Body of pancreas (tissue), 4 donors: Measurements from ENCODE around the gene ZNF275.

Experiments used
- CTCF ChIP-seq, 7 experiments: fragments of 450-650 bp in 4 of 7; fragments of 200-600 bp in 3 of 7; sonication (generic) in 3 of 7; IDR thresholded peaks; one replicate each; pipeline ENCODE4 v1.5.1; 2016 to 2019; ENCODE audit warnings: antibody characterized with exemption in 7 of 7
- POLR2A ChIP-seq, 3 donors: fragments of 450-650 bp; IDR thresholded peaks; one replicate each; pipeline ENCODE4 v1.6.1; 2016; ENCODE audit warnings: antibody characterized with exemption in 3 of 3, mild to moderate bottlenecking in 2 of 3

GRCh38 chrX:153379508-153379907, 45.6 kb downstream of the ZNF275 start:
- no peak for TF ChIP-seq CTCF (IDR thresholded peaks at IDR 0.05)
- TF ChIP-seq POLR2A (IDR thresholded peaks at IDR 0.05), result no peak
